ENCODE data around the gene RNLS.

GRCh38 chr10:88490231-88490980, 92.7 kb downstream of the RNLS start:
- TF ChIP-seq CTCF (tag by site-specific recombination; IDR thresholded peaks at IDR 0.05) = no peak
- no peak for TF ChIP-seq SP3 (tag by site-specific recombination; IDR thresholded peaks at IDR 0.05)
- TF ChIP-seq BCL11A (tag by site-specific recombination; IDR thresholded peaks at IDR 0.05; ENCODE audit: low read depth) = no peak
- no peak for TF ChIP-seq RBAK (tag by site-specific recombination; IDR thresholded peaks at IDR 0.05)
